ENCODE measurements around the gene CGNL1.

DNA sequence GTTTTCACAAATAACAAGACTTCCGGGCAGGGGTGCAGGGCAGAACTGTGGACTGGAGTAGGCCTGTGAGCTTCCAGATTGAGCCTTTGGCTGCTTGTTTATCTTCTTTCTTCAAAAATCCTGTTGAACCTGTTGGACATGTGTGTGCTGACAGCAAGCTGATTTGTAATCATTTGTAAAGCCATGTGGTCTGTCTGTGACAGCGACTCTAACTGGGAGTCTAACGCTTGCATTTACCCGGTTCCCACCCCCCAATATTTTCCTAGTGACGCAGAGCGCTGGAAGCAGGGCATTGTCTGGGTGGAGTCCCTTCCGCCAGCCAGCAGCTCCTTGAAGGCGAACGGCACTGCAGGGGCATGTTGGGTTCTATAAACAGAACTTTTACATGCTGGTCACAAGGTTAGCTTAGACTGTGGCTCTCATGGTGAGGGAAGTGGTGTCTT, 129.7 kb downstream of the CGNL1 start:
- TF ChIP-seq, protein P1, sequence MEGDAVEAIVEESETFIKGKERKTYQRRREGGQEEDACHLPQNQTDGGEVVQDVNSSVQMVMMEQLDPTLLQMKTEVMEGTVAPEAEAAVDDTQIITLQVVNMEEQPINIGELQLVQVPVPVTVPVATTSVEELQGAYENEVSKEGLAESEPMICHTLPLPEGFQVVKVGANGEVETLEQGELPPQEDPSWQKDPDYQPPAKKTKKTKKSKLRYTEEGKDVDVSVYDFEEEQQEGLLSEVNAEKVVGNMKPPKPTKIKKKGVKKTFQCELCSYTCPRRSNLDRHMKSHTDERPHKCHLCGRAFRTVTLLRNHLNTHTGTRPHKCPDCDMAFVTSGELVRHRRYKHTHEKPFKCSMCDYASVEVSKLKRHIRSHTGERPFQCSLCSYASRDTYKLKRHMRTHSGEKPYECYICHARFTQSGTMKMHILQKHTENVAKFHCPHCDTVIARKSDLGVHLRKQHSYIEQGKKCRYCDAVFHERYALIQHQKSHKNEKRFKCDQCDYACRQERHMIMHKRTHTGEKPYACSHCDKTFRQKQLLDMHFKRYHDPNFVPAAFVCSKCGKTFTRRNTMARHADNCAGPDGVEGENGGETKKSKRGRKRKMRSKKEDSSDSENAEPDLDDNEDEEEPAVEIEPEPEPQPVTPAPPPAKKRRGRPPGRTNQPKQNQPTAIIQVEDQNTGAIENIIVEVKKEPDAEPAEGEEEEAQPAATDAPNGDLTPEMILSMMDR (IDR thresholded peaks at IDR 0.05): no peak
- no peak for TF ChIP-seq POLR2A (IDR thresholded peaks at IDR 0.05)
- no peak for TF ChIP-seq EP300 (IDR thresholded peaks at IDR 0.05)
- peak in 2 of 3 donors; percentile 76 to 79 for TF ChIP-seq POLR2AphosphoS5 (IDR thresholded peaks at IDR 0.05)
